Prostate gland (tissue), 2 donors: Measurements from ENCODE around the gene NKRF.

Experiments
- POLR2A ChIP-seq: fragments of 450-650 bp; IDR thresholded peaks from one replicate; pipeline ENCODE4 v1.6.1; 2016; ENCODE audit warnings: antibody characterized with exemption, mild to moderate bottlenecking
- POLR2AphosphoS5 ChIP-seq: sonication (generic); formaldehyde crosslinking; IDR thresholded peaks from one replicate; pipeline ENCODE4 v1.6.1; 2017; ENCODE audit warnings: antibody characterized with exemption
- TF ChIP-seq, protein P1 (sequence below), 4 experiments: fragments of 200-600 bp in 2 of 4; fragments of 450-650 bp in 2 of 4; sonication (generic) in 2 of 4; IDR thresholded peaks; 1 replicate in 3 of 4; 2 replicates in 1 of 4; pipeline ENCODE4 v1.5.1; 2016 to 2019; ENCODE audit warnings: antibody characterized with exemption in 4 of 4, mild to moderate bottlenecking in 2 of 4, moderate library complexity in 2 of 4

DNA sequence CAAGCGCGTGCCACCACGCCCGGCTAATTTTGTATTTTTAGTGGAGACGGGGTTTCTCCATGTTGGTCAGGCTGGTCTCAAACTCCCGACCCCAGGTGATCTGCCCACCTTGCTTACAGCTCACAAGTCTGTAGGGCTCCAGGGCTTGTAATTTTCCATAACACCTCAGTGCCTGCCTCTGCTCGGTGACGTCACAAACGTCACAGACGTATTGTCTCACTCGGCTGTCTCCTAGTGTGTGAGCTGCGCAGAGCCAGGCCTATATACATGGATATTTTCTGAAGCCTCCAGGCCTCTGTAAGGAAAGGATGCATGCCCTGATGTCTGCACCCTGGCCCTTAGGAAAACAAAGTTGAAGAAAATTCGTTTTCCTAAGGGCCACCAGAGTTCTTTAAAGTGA lies 8.6 kb upstream of the NKRF start:
- TF ChIP-seq POLR2A (no peak), POLR2AphosphoS5 (no peak)
- TF ChIP-seq, protein P1, sequence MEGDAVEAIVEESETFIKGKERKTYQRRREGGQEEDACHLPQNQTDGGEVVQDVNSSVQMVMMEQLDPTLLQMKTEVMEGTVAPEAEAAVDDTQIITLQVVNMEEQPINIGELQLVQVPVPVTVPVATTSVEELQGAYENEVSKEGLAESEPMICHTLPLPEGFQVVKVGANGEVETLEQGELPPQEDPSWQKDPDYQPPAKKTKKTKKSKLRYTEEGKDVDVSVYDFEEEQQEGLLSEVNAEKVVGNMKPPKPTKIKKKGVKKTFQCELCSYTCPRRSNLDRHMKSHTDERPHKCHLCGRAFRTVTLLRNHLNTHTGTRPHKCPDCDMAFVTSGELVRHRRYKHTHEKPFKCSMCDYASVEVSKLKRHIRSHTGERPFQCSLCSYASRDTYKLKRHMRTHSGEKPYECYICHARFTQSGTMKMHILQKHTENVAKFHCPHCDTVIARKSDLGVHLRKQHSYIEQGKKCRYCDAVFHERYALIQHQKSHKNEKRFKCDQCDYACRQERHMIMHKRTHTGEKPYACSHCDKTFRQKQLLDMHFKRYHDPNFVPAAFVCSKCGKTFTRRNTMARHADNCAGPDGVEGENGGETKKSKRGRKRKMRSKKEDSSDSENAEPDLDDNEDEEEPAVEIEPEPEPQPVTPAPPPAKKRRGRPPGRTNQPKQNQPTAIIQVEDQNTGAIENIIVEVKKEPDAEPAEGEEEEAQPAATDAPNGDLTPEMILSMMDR (IDR thresholded peaks at IDR 0.05): no peak
